Measurements from ENCODE around the gene FAM25A. TPM values are rescaled to one million over a fixed set of nuclear protein-coding genes. Genes with fewer than 3 reads are reported as not detected.

Gene FAM25A
- total RNA-seq, 1 donor from 2014 or later, result not detected

- DNase-seq, result no peak
These were observed 44.6 kb downstream of the FAM25A start for GRCh38 chr10:87064651-87065050.

GRCh38 chr10:87066178-87066577, 46.1 kb downstream of the FAM25A start:
- DNase-seq, result no peak

- no peak for DNase-seq
These were observed 46.8 kb downstream of the FAM25A start for GRCh38 chr10:87066865-87067264.

- no peak for DNase-seq
These were observed 48.2 kb downstream of the FAM25A start for GRCh38 chr10:87068281-87068680.

- no peak for DNase-seq
These were observed 52.4 kb downstream of the FAM25A start for GRCh38 chr10:87072449-87072848.

Small RNAs within 50 kb of the gene (small RNA-seq; reads per million reads assigned to genes)
- not detected for gene AL136982.5
- not detected for gene BMS1P3
- gene FAM25A, result not detected
- not detected for gene RNU6-529P

Other genes starting within 250 kb of the FAM25A start
- gene MMRN2, start 62.7 kb upstream of the FAM25A start, total RNA-seq, result 4.8 TPM
- gene SNCG, start 61.7 kb upstream of the FAM25A start, total RNA-seq, result 2.7 TPM
- gene ADIRF, start 51.8 kb upstream of the FAM25A start, total RNA-seq, result not detected
- 175 TPM for gene GLUD1, start 74.5 kb downstream of the FAM25A start, total RNA-seq
- gene SHLD2, start 74.9 kb downstream of the FAM25A start, total RNA-seq, result 37.1 TPM
- gene NUTM2A, start 205.2 kb downstream of the FAM25A start, total RNA-seq, result 1.2 TPM